NCI-H748 treated with DMSO at 0.1 percent for 48 hours (cell line): ENCODE data around the gene FADS3.

Experiments used
- DNase-seq: peaks from one replicate; lab custom pipeline; 2025; lab: John Stamatoyannopoulos, UW

FADS3 gene

DNA sequence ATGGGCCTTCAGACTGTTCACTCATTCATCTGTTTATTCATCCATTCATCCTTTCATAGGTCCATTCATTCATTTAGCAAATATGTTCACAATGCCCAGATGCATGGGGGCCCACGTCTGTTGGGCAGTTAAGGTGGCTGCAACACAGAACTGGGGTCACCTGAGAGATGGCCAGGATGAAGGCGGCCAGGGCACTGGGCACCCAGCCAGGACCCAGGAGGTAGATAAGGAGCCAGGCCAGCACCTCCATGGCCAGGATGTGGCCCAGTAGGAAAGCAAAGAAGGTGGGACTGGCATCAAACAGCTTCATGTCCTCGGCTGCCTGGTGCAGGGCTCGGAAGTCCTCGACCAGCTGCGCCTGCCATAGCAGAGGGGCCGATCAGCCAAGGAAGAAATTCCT, 12.2 kb downstream of the FADS3 start:
- DNase-seq: no peak

DNA sequence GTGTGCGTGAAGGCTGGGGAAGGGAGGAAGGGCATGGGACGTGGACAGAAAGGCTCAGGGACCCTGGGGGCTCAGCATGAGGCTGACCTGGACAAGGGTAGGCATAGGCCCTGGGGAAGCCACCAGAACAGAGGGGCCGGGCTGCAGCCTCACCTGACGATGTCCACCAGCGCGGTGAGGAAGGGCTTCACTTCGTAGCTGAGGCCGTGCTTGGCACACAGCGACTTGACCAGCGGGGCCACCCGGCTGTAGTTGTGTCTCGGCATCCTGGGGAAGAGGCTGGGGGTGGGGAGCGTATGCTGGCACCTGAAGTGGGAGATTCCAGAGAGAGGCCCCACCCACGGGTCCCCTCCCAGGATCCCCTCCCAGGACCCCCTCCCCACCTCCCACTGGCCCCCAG, 15.6 kb downstream of the FADS3 start:
- no peak for DNase-seq

DNA sequence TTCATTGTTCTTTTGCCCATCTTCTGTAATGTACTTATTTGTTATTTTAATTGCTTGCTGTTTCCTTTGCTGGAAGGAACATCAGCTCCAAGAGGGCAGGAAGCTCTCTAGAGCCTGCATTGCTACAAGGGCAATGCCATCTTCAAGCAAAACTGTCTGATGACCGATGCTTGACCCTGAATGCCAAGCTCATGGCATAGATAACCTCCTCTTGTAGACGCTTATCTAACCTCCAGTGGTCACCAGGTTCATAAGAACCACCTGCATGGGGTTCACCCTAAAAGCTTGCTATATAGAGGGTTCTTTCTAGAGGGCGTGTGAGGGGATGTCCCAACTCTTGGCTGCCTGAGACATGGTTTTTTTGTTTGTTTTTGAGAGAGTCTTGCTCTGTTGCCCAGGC, 16.5 kb downstream of the FADS3 start:
- DNase-seq: no peak

DNA sequence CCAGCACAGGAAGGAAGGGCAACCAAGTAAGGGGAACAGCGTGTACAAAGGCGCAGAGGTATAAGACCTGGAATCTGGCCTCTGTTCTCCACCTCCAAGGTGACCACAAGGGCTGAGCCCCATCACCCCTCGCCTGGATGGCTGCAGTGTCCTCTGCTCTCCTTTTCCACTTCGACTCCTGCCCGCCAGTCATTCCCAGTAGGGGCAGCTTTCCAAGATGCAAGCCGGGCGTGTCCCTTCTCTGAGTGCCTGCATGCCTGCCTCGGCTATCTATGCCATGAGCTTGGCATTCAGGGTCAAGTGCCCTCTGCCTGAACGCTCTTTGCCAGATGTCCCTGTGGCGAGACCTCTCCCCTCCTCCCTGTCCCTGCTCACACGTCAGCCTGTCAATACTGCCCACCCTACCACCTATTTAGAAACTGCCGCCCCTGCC, 17.0 kb downstream of the FADS3 start:
- DNase-seq: no peak

DNA sequence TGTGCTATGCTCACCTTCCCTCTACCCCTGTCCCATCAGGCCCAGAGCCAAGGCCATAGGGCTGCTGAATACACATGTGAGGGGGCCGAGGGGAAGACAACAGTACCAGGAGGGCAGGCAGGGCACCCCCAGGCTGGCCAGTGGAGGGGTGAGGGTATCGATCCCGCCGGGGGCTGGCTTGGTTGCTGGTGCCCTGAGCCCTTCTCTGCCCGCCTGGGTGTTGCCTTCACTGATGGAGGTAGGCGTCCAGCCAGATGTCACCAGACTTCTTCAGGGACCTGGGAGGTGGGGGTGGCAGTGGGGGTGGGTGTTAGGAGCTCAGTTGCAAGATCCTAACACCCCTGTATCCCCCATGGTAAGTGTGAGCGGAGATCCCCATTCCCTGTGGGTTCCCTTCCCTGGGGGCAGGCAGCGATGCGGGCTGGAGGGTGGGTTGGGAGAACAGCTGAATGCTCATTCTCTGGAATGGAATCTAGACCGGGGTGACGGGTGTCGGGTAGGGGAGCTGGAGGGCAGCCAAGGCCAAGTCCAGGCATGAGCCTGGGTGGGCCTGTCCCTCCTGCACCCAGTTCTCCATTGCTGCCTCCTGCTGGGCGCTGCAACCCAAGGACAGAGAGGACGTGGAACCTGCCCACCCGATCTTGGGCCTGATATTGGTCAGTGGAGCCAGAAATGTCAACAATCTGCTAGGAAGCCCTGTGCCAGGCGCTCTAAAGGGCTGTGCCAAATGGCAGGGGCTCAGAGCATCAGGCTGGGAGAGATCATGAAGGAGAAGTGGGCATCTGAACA, 17.6 kb downstream of the FADS3 start:
- no peak for DNase-seq

DNA sequence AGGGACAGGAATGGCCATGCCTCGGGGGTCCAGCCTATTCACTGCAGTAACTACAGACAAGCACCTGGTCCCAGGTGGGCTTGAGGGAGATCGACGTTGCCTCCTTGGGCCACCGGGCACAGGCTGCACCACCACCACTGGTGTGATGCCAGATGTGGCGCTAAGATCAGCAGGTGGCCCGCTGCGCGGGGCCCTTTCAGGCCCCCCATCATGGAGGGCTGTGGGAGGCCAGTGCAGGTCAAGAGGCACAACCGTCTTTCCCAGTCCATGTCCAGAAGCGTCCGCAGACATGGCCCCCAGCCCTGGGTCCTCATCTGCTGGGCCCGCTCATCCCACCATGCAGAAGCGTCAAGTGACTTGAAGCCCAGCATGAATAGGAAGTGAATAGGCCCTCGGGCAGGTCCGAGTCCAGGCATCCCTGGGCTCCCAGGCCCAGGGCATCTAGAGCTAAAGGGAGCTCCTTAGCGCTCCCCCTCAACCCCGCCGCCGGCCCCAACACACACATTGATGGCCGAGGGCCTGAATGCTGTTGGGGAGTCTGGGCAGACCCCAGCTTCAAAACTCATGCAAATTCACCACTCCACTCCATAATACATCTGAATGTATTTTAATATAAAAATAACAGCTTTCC, 18.3 kb downstream of the FADS3 start:
- no peak for DNase-seq

DNA sequence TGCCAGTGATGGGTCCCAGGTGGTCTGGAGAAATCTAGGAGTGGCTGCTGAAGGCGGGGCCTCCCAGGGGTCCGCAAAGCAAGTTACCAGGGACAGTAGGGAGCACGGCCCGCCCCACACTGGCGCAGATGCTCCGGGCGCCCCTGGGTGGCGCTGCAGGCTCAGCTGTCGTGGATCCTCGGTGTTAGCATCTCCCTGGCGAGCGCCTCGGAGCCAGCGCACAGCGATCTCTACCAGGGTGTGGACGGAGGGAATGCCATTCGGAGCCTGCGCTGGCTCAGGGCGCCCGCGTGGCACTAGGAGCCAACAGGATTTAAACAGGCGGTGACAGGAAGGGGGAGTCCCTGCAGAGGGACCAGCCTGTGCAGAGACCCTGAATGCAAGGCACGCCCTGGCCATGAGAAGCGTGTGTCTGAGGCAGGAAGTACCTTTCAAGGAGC, 20.2 kb downstream of the FADS3 start:
- DNase-seq: peak; percentile 73

DNA sequence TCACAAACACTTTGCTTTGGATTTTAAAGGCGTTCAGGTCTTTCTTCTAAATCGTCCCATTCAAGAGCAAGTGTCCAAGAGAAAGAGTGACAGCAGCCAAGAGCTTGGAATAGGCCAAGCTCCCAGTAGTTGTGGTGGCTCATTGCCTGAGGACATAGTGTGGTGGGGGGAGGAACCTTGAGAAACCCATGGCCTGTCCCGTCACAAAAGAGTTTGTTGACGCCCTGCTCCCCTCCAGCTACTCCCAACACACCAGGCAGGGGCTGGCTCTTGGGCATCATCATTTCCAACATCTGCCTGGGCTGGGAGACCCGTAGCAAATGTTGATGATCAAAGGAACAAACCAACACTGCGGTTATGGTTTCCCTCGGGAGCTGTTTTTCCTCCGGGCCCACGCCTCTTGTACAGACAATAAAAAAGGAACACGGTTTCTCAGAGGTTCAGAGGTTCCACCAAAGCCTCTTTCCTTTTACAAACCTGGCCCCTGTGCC, 20.8 kb downstream of the FADS3 start:
- DNase-seq: no peak

DNA sequence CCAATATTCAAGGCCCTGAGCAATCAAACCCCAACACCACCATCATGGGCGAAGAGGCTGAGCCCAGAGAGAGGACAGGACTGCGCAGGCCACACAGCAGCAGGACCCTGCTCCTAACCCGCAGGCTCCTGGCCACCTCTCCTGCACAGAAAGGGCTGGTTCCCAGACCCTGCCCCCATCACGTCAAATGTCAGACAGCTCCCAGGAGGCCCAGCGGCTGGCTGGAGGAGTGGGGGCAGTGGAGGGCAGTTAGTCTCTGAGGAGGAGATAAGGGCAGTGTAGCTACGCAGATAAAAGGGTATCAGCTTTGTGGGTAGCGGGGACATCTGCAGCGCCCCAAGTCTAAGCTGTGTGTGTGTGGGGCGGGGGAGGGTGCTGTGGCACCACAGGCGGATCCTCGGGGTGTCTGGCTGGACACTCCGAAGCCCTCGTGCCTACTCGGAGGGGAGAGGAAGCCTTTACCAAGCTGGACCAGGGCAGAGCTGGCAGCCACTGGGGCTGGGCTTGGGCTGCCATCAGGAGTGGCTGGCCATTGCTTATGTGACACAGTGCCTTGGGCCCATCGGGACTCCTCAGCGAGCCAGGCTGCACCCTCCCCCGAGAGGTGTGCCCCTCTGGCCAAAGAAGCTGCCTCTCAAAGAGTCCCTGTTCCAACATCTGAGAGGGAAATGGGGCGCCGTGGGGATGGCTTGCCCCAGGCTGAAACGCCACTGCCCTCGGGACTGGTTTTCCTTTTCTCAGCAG, 21.5 kb downstream of the FADS3 start:
- DNase-seq: no peak

DNA sequence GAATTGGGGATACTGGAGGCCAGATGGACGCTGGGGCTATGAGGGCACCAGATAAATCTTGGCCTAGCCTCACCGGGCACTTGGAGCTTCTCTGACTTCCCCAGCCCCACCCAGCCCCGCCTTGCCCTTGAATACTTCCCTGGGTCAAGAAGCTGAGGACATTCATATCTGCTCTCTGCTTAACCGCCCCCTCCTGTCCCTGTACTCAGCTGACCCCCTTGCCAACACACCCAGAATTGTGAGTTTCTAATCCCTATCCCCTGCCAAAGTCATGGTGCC, 22.0 kb downstream of the FADS3 start:
- no peak for DNase-seq

DNA sequence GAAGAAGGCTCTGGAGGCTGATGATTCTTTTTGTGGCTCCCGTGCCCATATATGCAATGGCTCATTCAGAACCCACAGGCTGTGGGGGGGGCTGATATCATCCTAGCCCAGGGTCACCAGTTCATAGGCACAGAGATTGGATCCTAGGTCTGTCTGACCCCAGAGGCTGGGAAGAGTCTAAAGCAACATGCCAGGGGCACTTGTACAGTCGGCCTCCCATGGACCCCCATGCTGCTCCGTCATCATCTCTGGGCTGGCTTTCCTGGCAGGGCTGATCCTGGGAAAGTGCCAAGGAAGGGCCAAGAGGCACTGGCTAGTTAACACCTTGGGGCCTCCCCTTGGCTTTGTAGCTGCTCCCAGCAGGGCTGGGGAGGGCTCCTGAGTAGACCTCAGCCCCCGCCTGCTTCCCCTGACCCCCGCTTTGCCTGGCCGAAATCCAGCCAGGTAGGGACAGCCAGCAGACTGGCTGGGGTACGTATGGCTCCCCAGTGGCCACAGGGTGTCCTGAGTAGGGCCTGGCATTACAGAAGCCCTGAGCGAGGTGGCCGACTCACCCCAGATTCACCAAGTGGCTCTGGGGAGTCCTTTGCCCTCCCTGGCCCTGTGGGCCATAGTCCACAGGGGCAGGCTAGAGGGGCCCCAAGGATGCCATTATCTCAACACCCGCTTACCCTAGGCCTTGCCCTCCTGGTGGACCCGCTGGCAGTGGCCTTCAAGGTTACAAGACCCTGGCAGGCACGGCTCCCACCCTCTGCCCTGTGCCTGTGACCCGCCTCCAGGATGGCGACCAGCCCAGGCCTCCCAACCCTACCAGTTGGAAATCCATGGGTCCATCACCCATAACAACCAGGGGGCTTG, 22.5 kb downstream of the FADS3 start:
- no peak for DNase-seq

DNA sequence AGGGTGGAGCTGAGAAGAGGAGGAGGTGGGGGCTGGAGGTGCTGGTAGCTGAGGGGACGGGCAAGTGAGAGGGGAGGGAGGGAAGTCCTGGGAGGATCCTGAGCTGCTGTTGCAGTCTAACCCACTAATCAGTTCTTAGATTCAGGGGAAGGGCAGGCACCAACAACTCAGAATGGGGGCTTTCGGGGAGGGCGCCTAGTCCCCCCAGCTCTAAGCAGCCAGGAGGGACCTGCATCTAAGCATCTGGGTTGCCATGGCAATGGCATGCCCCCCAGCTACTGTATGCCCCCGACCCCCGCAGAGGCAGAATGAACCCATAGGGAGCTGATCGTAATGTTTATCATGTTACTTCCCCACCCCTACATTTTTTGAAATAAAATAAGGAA, 24.4 kb downstream of the FADS3 start:
- DNase-seq: no peak

DNA sequence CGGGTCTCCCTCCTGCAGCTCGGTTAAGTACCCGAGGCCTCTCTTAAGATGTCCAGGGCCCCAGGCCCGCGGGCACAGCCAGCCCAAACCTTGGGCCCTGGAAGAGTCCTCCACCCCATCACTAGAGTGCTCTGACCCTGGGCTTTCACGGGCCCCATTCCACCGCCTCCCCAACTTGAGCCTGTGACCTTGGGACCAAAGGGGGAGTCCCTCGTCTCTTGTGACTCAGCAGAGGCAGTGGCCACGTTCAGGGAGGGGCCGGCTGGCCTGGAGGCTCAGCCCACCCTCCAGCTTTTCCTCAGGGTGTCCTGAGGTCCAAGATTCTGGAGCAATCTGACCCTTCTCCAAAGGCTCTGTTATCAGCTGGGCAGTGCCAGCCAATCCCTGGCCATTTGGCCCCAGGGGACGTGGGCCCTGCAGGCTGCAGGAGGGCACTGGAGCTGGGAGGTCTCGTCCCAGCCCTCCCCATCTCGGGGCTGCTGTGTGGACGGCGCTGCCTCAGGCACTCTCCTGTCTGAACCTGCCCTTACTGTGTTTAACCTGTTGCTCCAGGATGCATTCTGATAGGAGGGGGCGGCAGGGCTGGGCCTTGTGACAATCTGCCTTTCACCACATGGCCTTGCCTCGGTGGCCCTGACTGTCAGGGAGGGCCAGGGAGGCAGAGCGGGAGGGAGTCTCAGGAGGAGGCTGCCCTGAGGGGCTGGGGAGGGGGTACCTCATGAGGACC, 25.0 kb downstream of the FADS3 start:
- no peak for DNase-seq

DNA sequence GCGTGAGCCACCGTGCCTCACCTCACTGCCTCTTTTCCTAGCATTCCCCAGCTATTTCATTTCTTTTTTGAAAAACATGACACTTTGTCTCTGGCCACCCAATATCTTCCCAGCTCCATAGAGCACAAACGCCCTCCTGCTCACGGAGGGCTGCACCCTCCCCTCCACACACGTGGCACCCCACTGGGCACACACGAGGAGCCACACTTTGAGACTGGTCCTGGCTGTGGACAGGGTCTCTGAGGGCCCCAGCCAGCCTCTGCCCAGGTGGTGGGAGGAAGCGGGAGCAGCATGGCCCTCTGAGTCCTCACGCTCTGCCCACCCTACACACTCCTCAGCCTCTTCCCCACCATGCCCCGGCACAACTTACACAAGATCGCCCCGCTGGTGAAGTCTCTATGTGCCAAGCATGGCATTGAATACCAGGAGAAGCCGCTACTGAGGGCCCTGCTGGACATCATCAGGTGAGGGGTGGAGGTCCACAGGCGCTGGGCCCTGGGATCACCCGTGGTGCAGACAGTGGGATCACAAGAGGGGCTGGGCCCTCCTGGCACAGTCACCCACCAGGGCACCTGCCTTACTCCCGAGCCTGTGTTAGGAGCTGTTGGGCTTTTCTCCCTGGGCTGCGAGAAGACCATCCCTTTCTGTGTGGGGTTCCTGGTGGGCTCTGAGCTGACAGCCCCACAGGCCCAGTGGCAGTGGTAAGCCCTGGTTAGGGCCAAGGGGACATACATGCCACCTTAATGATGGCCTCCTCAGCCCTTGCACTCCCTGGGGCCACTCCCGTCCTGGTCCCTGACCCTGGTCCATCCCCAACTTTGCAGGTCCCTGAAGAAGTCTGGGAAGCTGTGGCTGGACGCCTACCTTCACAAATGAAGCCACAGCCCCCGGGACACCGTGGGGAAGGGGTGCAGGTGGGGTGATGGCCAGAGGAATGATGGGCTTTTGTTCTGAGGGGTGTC, 26.2 kb downstream of the FADS3 start:
- no peak for DNase-seq

DNA sequence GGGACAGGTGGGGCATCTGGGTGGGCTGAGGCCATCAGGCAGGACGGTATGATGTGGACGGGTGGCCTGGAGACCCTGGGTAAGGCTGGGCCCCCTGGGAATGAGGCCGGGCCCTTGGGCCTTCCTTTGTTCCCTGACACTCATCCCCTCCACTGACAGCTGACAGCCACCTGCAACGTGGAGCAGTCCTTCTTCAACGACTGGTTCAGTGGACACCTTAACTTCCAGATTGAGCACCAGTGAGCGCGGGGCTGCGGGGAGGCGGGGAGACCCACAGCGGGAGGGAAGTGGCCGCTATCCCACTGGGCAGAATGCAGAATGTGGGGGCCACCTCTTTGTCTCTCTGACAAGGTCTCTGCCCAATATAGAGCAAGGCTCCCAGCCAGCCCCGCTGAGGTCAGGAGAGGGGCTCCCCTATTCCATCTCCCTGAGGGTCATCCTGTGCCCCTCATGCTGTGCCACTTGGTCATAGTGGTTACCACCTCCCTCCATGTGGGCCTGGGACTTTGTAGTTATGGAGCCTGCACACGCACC, 27.7 kb downstream of the FADS3 start:
- no peak for DNase-seq

DNA sequence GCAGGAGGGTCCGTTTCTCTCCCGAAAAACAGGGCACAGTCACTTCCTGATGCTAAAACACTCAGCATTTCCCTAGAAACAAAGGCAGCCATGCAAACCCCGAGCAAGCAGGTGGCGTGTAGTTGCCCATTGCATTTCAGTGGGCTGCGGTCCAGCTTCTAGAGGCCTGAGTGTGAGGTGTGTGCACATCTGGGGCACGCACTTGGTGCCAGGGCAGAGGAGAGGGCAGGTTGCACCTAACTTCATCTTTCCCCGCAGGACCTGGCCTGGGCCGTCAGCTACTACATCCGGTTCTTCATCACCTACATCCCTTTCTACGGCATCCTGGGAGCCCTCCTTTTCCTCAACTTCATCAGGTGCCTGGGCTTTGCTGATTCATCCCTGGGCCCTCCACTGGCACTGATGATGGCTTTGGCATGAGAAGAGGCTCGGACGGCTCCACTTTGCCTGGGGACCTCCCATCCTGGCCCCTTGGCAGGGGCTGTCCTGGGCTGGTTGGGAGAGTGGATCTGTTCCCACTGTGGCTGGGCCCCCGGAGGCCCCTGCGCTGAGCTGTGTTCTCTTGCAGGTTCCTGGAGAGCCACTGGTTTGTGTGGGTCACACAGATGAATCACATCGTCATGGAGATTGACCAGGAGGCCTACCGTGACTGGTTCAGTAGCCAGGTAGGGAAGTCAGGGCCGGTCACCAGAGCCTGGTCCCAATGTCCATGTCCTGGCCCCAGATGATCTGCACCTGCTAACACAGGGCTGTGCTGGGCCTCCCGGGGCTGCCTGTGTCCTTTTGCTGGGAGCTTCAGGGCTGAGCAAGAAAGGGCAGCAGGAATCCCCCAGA, 28.4 kb downstream of the FADS3 start:
- no peak for DNase-seq

DNA sequence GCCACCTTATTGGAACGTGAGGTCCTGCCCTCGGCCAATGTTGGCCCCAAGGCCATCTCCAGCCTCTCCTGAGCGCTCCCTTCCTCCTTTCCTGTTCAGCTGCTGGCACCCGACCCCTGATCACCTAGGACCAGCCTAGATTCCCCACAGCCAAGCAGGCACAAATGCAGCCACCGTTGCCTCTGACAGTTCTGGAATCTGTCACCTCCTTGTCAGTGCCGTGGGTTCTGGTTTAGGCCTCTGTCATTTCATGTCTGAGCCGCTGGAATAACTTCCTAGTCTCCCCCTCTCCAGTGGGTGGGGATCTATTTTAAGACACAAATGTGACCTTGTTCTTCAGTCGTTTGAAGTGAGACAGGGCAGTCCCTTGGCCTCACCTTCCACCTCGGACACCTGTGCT, 29.7 kb downstream of the FADS3 start:
- no peak for DNase-seq

DNA sequence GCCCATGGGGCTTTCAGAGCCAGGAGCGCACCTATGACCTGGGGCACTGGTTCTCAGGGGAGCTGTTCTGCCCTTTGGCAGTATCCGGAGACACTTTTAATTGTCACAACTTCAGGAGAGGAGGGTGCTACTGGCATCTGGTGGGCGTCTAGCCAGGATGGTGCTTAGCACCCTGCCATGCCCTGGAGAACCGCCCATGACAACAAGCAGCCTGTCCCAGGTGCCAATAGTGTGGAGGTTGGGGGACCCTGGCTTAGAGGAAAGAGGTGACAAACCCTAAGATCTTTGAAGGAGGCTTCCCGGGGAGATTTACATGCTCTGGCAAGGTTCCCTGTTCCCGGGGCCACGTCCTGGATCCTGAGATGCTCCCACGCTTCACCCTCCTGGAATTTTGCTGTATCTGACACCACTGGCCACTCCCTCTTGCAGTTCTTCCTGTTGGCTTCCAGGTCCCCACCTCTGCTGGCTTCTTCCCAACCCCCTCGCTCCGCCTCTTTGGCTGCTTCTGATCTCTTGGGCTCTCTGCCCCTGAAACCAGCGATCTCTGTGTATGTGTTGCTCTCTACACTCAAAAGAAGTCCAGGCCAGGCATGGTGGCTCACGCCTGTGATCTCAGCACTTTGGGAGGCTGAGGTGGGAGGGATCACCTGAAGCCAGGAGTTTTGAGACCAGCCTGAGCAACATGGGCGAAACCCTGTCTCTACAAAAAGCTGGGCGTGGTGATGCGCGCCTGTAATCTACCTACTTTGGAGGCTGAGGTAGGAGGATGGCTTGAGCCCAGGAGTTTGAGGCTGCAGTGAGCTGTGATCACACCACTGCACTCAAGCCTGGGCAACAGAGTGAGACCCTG, 31.1 kb downstream of the FADS3 start:
- DNase-seq: no peak
